Measurements from ENCODE around the gene SRSF11.

SRSF11 gene

DNA sequence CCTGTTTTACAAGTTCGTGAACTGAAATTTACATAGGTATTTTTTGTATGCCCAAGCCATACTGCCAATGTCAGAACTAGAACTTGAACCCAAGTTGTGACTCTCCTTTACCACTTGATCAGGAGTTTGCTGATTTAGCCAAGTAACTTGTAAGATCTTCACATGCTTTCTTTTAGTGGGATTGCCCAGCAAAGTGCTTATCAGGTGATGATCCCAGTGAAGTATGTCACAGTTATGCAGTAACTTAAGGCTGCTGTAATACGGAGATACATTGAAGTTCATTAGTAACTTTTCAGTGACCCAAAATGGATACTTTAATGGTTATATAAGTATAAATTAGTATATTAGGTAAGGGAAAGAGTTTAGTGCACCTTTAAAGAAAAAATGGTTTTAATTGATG, 3.8 kb downstream of the SRSF11 start:
- no peak for DNase-seq

DNA sequence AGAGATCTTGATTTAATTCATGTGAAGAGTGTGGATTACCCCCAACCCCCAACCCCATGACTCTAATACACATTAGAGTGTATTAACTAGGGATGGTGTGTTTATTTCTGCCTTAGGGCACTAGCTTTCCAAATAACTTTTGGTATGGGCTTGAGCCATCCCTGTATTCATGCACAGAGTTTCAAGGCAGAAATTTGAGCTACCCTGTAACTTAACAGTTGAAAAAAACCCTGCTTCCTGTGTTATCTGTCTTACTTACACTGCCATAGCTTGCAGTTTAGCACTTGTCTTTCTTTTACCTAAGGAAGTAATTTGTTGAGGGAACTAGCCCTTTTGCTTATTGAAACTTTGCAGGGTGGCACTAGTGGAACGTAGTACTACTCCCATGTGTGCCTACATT, 6.3 kb downstream of the SRSF11 start:
- DNase-seq, result peak; percentile 23

DNA sequence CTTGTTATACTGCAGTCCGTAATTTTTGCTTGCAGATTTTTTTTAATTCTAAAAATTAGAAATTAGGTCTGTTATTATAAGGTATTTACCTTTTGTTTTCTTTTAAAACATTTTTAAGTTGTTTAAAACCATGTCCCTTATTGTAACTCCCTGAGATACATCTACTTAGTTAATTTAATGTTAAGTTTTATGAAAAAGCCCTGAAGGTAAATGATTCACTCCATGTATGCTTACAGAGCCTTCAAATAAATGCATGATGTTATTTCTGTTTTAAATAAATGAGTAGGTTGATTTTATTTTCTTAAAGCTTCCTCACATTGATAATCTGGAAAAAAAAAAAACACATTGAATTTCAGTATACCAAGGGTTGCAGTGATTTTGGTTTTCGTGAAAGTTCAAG, 7.5 kb downstream of the SRSF11 start:
- no peak for DNase-seq

DNA sequence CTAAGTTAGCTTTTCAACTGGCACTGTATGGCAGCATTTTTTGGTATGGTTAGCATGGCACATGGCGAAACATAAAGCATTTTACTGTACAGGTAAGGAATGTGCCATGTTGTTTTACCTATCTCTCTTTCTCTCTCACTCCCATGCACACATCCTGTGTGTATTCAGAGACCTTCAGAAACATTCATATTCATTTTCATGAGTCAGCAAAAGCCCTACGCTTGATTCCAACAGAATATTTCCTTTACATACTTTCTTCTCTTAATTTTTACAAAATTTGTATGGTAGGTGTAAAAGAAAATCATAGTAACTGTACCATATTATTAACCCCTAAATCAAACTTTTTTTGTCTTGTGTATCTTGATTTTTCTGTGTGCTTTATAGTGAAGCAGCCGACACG, 10.3 kb downstream of the SRSF11 start:
- no peak for DNase-seq

DNA sequence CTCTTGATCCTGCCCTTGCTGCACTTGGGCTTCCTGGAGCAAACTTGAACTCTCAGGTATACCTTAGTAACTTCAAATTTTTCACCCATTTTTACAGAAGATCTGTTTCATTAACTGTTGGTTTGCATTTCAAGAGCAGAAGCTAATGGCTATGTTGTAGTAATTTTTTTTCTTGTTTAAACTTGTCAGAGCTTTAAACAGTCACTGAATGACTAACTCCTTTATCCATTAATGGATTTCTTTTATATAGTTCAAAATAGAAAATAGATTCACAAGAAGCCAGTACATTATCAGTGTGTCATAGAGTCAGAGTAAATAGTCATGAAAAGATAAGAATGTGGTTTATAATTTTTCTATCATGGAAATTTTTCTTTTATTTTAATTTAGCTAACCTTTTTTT, 13.6 kb downstream of the SRSF11 start:
- DNase-seq, result no peak

DNA sequence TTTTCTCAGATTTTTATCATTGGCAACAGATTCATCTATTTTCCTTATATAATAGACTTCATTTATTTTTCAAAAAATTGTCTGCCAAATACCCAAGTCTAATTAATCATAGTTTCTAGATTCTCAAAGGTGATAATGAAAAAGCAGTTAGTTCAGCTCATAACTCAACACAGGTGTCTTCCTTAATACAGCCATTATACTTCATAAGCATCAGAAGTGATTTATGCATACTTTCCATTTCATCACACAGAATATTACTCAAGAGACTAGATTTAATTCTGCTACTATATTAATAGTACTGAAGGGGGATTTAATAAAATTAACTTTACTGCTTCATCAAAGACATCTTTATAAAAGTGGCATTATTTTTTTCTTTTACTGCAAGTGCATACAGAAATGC, 18.8 kb downstream of the SRSF11 start:
- no peak for DNase-seq

DNA sequence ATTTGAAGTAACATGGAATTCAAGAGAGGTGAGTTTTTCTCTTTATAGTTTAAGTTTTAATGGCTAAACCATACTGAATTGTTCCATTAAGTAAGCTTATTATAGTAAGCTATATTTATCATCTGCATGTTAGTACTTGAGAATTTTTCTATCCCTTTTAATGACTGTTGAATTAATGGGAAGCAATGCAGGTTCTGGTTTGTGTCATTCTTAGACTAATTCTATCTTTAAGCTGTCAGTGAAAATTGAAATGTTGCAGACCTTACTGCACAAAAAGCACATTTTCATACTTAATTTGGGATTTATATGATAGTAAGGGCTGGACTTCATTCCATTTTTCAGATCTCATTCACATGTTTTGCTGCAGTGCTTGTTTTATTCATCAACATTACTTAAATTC, 25.9 kb downstream of the SRSF11 start:
- DNase-seq, result no peak

DNA sequence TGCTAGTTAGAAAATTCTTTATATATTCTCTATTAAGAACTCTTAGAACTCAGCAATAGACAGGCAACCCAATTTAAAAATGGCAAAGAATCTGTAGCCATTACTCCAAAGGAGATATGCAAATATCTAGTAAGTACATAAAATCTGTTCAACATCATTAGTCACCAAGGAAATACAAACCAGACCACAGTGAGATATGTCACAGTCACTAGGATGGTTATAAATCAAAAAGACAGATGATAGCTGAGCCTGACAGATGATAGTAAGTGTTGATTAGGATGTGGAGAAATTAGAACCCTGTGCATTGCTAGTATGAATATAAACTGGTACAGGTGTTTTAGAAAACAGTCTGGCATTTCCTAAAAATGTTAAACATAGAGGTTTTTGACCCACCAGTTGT, 26.6 kb downstream of the SRSF11 start:
- DNase-seq, result no peak

DNA sequence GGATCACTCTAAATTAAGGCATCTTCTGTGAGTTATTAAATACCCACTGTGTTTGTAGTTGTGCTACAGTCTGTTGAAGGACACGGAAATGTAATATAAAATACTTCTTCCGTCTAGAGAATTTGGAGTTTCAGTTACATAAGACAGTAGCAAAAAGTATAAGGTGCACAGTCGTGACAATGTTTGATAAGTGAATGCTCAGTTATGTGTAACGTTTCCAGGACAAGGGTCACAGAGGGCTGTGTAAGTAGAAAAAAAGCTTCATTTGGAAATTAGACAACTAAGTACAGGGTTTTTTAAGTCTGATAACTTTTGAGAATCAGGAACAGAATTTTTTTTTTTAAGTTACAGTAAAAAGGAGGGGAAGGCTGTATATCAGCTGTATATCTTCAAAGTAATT, 27.5 kb downstream of the SRSF11 start:
- DNase-seq, result no peak

DNA sequence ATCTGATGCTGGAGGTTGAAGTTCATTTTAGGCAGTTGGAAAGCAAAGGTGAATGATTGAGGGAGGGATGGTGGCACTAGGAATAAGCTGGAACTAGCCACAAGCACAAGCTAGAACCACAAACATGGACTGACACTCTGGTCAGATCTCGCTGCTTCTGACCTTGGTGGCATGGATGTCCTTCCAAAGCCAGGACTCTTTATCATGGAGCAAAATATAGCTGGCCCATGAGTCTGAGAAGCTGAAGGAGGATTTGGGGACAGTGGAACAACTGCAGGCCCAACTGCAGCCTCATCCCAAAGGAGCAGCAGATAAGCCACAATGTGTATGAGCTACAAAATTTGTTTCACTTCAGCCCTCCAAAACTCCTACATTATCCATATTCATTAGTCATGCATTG, 35.5 kb downstream of the SRSF11 start:
- DNase-seq, result no peak

DNA sequence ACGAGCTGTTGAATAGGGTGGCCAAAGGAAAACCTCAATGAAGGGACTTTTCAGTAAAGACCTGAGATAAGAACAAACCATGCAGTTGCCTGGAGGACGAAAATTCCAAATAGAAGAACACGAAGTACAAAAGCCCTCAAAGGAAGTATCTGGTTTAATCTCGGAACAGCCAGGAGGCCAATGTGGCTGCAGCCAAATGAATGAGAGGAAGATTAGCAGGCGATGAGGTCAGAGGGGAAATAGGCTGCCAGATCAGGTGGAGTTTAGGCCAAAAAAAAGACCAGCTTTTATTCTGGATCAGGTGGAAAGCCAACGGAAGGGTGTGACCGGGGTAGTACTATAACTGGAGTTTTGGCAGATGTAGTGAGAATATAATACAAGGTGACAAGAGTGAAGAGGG, 43.7 kb downstream of the SRSF11 start:
- DNase-seq, result no peak

DNA sequence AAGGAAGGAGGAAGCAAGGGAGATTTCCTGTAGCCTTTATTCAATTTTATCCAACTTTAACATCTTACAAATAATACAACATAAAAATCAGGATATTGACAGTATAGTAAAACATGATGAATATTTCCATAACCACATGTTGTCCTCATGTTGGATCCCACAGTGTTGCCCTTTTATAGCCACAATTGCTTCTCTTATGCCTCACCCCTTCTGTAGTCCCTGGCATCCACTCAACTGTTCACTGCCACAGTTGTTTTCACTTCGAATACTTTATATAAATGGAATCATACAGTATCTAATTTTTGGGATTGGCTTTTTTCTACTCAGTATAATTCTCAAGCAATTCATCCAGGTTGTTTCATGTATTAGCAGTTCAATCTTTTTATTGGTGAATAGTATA, 44.8 kb downstream of the SRSF11 start:
- DNase-seq, result no peak

DNA sequence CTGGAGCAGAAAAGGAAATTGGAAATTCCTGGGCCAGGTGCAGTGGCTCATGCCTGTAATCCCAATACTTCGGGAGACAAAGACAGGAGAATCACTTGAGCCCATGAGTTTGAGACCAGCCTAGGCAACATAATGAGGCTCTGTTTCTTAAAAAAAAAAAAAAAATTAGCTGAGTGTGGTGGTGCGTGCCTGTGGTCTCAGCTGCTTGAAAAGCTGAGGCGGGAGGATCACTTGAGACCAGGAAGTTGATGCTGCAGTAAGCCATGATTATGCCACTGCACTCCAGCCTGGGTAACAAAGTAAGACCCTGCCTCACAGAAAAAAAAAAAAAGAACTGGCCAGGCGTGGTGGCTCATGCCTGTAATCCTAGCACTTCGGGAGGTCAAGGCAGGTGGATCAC, 56.7 kb downstream of the SRSF11 start:
- DNase-seq, result no peak

DNA sequence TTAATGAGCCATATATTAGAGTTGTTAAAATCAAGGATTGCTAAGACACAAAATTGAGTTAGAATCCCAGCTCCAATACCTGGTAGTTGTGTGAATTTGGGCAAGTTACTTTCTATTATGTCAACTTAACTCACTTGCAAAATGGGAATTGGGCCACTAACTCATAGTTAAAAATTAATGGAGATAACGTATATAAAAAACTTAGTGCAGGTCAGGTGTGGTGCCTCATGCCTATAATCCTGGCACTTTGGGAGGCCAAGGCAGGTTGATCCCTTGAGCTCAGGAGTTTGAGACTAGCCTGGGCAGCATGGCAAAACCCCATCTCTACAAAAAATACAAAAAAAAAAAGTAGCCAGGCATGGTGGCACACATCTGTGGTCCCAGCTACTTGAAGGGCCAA, 57.5 kb downstream of the SRSF11 start:
- DNase-seq, result no peak

DNA sequence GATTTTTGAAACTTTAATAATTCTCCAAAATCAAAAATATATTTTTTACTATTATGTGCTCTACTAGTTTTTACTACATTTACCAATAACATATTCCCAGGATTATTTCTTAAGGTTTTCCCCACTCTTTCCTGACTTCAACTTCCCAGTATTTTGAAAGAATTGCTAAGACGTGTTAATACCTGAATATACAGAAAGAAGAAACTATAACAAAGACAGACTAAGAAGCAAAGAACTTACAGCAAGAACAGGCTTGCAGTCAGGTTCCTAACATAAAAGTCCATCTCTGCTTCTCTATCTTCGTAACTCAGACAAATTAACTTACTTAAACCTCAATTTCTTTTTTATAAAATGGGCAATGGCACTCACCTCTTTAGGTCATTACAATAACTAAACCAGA, 63.2 kb downstream of the SRSF11 start:
- no peak for DNase-seq

DNA sequence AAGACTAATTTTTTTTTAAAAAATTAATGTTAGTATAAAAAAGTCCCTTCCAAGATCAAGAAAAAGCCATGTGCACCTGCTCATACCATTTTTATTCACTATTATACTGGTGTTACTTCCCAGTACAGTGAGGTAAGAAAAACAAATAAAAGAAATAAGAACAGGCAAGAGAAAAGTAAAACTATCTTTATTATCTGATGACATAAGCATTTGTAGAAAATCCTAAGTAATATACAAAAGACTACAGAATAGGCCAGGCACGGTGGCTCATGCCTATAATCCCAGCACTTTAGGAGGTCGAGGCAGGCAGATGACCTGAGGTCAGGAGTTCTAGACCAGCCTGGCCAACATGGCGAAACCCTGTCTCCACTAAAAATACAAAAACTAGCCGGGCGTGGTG, 65.3 kb downstream of the SRSF11 start:
- DNase-seq, result no peak

DNA sequence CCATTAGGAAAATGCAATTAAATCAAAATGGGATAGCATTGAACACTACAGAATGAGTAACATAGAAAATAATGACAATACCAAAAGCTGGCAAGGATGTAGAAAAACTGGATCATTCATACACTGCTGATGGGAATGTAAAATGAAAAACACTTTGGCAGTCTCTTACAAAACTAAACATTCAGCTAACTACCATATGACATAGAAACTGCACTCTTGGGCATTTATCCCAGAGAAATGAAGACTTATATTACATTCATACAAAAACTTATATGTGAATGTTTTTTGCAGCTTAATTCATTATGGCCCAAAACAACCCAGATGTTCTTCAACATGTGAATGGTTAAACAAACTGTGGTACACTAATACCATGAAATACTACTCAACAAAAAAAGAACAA, 67.0 kb downstream of the SRSF11 start:
- DNase-seq, result no peak

DNA sequence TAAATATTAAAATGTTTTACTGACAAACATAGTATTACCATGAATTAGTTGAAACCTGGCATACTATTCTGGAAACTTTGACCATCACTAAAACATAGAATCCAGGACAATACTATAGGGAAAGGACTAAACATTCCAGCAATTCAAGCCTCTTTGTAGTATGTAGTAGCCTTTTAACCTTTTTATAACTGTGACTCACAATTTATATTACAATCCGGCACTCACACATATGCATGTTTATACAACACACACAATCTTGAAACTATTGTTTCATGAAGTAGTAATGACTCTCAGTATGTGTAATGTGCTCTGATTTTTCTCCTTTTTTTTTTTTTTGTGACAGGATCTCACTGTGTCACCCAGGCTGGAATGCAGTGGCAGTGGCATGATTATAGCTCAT, 69.0 kb downstream of the SRSF11 start:
- DNase-seq, result peak; percentile 35

DNA sequence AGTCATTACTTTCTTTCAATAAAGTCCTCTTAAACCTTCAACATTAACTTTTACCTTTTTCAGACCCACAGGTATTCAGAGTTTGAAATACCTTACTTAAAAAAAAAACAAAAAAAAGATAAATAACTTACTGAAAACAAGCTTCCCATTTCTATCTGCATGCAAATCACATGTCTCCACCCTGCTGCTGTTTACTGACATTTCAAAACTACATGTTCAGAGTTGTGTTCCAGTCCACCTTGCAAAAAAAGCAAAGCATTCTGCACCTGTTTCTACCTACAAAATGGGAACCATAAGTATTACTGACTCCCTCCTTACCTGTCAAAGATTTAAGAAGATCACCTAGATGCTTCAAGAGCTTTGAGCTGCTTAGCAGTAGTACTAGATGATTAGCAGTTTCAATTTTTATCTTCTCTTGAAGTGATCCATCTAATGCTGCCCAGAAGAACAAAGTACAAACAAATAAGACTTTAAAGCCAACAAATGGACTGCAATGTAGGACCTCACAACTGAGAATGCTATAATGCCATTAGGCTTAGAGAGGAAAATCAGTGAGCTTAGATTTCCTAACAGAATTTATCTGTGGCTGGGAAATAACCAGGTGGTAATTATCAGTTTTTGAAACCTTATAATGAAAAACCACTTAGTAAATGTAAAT, 72.1 kb downstream of the SRSF11 start:
- DNase-seq, result no peak

DNA sequence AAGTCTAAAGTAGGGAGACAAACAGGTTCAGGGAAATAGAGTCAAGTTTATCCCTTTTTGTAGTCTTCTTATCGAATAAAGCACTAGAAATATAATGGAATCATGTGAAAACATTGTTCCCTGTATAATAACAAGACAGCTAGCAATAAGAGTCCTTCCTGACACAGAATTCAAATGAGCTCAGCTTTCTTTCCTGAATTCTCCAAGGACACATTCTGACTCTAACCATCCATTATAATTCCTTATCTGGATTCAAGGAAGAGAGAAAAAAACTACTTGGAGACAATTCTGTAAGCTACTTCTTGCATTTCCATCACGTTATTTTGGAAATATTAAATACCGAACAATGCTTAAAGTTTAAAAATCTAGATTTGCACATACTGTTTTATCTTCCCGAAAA, 74.6 kb downstream of the SRSF11 start:
- no peak for DNase-seq

DNA sequence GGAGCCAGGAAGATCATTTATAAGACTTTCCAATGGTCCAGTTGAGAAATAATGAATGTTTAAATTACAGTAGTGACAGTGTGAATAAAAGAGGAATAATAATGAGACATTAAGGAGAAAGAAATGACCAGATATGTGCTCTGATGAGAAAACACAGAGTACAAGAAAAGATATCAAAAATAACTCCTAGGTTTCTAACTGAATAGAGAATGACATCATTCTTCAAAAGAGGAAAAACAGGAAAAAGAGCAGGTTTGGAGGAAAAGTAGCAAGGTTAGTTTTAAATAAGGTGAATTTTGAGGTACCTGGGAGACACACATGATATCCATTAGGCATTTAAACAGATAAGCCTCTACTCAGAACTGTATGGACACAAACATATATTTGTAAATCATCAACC, 78.3 kb downstream of the SRSF11 start:
- DNase-seq, result no peak
